Endothelial cell of coronary artery (primary cell): ENCODE results near the gene FARS2. TPM values are rescaled to one million over a fixed set of nuclear protein-coding genes. Genes with fewer than 3 reads are reported as not detected.

Experiments
- total RNA-seq: library from RNA; depleted of rRNA; stranded (reverse); fragments of >200 nt; gene quantifications from 2 replicates; pipeline ENCODE4 v1.2.3, GENCODE V29; 2014

The FARS2 gene
- total RNA-seq, result 29.7 and 34.9 TPM in 2 replicates

GRCh38 chr6:5260661-5261544 is at the start of gene FARS2, which contains the start of gene LYRM4:
FARS2 (plus strand) TSS chr6:5261513.
LYRM4 (minus strand) TSS chr6:5260950; CDS start chr6:5260733, 217 bp downstream.

Other genes starting within 250 kb of the FARS2 start
- gene PPP1R3G, start 176.2 kb upstream of the FARS2 start, total RNA-seq, result 0.27 and 1.2 TPM in 2 replicates
- gene LYRM4, start 563 bp upstream of the FARS2 start, total RNA-seq, result 21.5 and 26.9 TPM in 2 replicates